AG04449 (cell line): Measurements from ENCODE around the gene ST8SIA4.

Experiments
- CTCF ChIA-PET: fragments of 350-600 bp; formaldehyde crosslinking; extraction: SDS; loops from one replicate; lab custom pipeline; 2021; ENCODE audit warnings: antibody characterized with exemption; lab: Yijun Ruan, JAX
- POLR2A ChIA-PET: fragments of 400-600, 350-600 bp; formaldehyde crosslinking; extraction: SDS; loops from one replicate; lab custom pipeline; 2020; ENCODE audit warnings: antibody characterized with exemption, inconsistent platforms; lab: Yijun Ruan, JAX
- DNase-seq: peaks from one replicate; pipeline ENCODE4 v3.0.0-alpha.2; 2010; ENCODE audit warnings: low read depth, low spot score
- H3K4me3 ChIP-seq: 2 replicates; pipeline ENCODE4 v1.5.1; 2011; ENCODE audit warnings: low read depth, mild to moderate bottlenecking, control low read depth, low read length
- TF ChIP-seq, protein P1 (sequence below): IDR thresholded peaks from one replicate; pipeline ENCODE4 v1.5.1; 2011; ENCODE audit warnings: mild to moderate bottlenecking, moderate library complexity, low read length, control low read depth, inconsistent platforms; ENCODE audit not compliant: insufficient read depth; ENCODE audit errors: missing control alignments

Gene ST8SIA4

GRCh38 chr5:100821751-100822150 is 81.3 kb downstream of the ST8SIA4 start:
- ChIA-PET POLR2A (no interaction called here), CTCF (no interaction called here)
- TF ChIP-seq, protein P1, sequence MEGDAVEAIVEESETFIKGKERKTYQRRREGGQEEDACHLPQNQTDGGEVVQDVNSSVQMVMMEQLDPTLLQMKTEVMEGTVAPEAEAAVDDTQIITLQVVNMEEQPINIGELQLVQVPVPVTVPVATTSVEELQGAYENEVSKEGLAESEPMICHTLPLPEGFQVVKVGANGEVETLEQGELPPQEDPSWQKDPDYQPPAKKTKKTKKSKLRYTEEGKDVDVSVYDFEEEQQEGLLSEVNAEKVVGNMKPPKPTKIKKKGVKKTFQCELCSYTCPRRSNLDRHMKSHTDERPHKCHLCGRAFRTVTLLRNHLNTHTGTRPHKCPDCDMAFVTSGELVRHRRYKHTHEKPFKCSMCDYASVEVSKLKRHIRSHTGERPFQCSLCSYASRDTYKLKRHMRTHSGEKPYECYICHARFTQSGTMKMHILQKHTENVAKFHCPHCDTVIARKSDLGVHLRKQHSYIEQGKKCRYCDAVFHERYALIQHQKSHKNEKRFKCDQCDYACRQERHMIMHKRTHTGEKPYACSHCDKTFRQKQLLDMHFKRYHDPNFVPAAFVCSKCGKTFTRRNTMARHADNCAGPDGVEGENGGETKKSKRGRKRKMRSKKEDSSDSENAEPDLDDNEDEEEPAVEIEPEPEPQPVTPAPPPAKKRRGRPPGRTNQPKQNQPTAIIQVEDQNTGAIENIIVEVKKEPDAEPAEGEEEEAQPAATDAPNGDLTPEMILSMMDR = no peak

DNA sequence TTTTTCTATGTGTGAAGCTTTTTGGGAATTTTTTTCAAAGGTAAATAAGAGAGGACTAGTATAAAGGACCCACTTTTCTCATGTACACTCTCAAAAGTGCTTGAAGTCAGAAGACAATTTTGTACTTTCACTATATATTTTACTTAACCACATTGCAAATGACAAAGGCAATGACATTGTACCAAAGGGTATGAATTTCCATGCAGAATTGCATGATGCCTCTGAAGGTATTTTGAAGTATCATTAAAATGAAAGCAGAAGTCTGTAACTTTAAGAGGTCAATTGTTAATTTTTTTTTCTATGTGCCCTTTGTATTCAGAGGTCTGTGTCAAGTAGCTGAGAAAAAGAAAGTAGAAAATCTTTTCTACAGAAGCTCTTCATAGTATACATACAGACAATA is 84.7 kb downstream of the ST8SIA4 start:
- no peak overlapping the region for H3K4me3 ChIP-seq
- ChIA-PET POLR2A (no interaction called here), CTCF (no interaction called here)
- TF ChIP-seq, protein P1 = no peak
- no peak for DNase-seq

More at GRCh38 chr5:100821751-100822150, 81.3 kb downstream of the ST8SIA4 start:
- no peak for DNase-seq
- H3K4me3 ChIP-seq = no peak overlapping the region

DNA sequence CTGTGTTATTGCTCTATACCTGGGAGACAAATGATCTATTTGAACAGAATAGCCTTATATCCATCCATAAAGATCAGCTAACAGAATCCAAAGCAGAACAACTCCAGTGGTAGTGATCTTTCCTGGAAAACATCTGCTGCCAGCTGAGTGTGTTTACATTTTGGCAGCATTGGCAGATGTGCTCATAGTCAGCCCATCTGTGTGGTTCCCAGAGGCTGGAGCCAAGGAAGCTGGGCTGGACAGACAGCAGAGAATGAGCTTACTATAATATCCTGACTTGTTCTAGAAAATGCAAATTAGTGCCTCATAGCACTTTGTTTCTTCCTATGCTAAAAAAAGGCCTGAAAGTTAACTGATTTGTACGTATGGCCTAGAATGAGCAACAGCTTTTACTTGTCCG is 99.7 kb downstream of the ST8SIA4 start:
- ChIA-PET CTCF (no interaction called here), POLR2A (no interaction called here)
- no peak for DNase-seq
- no peak overlapping the region for H3K4me3 ChIP-seq
- TF ChIP-seq, protein P1 = no peak

DNA sequence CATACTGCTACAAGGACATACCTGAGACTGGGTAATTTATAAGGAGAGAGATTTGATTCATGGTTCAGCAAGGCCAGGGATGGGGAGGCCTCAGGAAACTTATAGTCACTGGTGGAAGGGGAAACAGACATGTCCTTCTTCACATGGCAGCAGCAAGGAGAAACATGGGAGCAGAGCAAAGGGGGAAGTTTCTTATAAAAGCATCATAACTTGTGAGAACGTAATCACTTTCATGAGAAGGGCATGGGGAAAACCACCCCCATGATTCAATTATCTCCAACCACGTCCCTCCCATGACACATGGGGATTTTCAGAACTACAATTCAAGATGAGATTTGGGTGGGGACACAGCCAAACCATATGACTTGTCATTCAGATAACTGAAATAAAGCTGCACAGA is 100.9 kb downstream of the ST8SIA4 start:
- no peak for DNase-seq
- ChIA-PET CTCF (no interaction called here), POLR2A (no interaction called here)
- H3K4me3 ChIP-seq = no peak overlapping the region
- TF ChIP-seq, protein P1 = no peak

DNA sequence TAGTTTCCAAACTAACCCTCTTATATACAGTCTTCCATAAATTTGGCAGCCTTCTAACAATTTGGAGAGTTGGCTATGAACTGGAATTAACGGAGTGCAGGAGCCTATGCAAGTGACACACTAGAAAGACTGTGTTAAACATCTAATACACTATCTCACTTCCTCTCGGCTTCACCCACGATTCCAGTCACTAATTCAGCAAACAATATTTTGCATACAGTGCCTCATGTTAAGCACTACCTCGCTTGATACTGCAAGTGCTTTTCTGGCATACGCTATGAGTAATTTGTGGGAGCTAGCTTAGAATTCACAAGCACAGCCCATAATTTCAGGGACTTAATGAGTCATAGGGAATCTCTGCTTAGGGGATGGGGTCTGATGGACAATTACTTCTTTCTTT is 102.5 kb downstream of the ST8SIA4 start:
- DNase-seq = no peak
- CTCF ChIA-PET = no interaction called here
- no peak overlapping the region for H3K4me3 ChIP-seq
- POLR2A ChIA-PET = no interaction called here
- TF ChIP-seq, protein P1 = no peak

DNA sequence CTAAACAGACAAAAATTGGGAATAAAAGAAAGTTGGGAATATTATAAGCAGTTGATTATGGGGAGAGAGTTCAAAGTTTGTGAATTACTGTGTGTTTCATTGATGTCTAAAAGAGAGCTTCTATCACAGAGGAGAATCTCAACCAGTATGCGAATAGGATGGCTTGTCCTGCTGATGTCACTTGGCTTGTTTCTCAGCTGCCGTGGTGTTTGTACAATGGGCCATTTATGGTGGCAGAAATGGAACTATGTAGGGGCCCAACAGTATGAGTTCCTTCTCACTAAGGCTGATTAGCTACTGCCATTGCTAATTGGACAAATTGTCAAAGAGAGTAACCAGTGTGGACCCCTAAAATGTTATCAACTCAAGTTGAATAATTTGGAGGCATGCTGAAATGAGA is 103.9 kb downstream of the ST8SIA4 start:
- TF ChIP-seq, protein P1 = no peak

More for the DNA sequence above, 103.9 kb downstream of the ST8SIA4 start:
- H3K4me3 ChIP-seq = no peak overlapping the region
- ChIA-PET POLR2A (no interaction called here), CTCF (no interaction called here)
- DNase-seq = no peak
